Measurements from ENCODE around the gene MTUS2. TPM values are rescaled to one million over a fixed set of nuclear protein-coding genes. Genes with fewer than 3 reads are reported as not detected.
A peak's percentile ranks its signal among the peaks of the same experiment; 100 is the strongest.

The MTUS2 gene
- total and polyA plus RNA-seq, 2 experiments from 2014 or later, result 0.27 to 0.38 TPM

GRCh38 chr13:28805193-28805819, 14.8 kb upstream of the MTUS2 start:
- Histone ChIP-seq H3K4me3 (no peak overlapping the region), H3F3A (replicated peaks; ENCODE audit: low read depth) (no peaks in the 10 kb centered on the region), H3K36me3 (ENCODE audit: insufficient read depth) (no peaks in the 10 kb centered on the region), H2AFZ (0 out of 2 replicates have a peak overlapping the region, but pooled peaks have one; percentile 35), H3K27me3 (ENCODE audit: insufficient read depth) (no peaks in the 10 kb centered on the region), H3K4me1 (ENCODE audit: insufficient read depth) (no peaks in the 10 kb centered on the region), H3K79me2 (replicated peaks; ENCODE audit: insufficient read depth) (no peaks in the 10 kb centered on the region), H3K4me2 (no peak overlapping the region), H3K27ac (ENCODE audit: low read depth) (no peak overlapping the region), H4K20me1 (replicated peaks; ENCODE audit: insufficient read depth) (no peaks in the 10 kb centered on the region), H3K9me2 (ENCODE audit: insufficient read depth) (0 out of 2 replicates have a peak, but pooled peaks cover 6% of the 10 kb centered on the region)
- Mint-ChIP-seq H3K27me3 (ENCODE audit: insufficient read depth, low read depth, poor library complexity) (no peaks in the 10 kb centered on the region), H3K4me1 (no peaks in the 10 kb centered on the region), H3K36me3 (ENCODE audit: low read depth) (peaks cover 32% of the 10 kb centered on the region), H3K4me3 (no peak overlapping the region), H3K27ac (no peak overlapping the region), H3K9me3 (peaks cover 58% of the 10 kb centered on the region)
- DNase-seq (ENCODE audit: low spot score) (peak; percentile 83), ATAC-seq (peak; percentile 89)
- TF ChIP-seq ZNF331 (CRISPR knock-in tag; IDR thresholded peaks at IDR 0.05; ENCODE audit: low read depth), result no peak
- no peak for TF ChIP-seq EZH2 (IDR thresholded peaks at IDR 0.05; ENCODE audit: low read depth, unreplicated experiment)
- TF ChIP-seq ZNF114 (CRISPR knock-in tag; IDR thresholded peaks at IDR 0.05), result no peak
- TF ChIP-seq, protein P1, sequence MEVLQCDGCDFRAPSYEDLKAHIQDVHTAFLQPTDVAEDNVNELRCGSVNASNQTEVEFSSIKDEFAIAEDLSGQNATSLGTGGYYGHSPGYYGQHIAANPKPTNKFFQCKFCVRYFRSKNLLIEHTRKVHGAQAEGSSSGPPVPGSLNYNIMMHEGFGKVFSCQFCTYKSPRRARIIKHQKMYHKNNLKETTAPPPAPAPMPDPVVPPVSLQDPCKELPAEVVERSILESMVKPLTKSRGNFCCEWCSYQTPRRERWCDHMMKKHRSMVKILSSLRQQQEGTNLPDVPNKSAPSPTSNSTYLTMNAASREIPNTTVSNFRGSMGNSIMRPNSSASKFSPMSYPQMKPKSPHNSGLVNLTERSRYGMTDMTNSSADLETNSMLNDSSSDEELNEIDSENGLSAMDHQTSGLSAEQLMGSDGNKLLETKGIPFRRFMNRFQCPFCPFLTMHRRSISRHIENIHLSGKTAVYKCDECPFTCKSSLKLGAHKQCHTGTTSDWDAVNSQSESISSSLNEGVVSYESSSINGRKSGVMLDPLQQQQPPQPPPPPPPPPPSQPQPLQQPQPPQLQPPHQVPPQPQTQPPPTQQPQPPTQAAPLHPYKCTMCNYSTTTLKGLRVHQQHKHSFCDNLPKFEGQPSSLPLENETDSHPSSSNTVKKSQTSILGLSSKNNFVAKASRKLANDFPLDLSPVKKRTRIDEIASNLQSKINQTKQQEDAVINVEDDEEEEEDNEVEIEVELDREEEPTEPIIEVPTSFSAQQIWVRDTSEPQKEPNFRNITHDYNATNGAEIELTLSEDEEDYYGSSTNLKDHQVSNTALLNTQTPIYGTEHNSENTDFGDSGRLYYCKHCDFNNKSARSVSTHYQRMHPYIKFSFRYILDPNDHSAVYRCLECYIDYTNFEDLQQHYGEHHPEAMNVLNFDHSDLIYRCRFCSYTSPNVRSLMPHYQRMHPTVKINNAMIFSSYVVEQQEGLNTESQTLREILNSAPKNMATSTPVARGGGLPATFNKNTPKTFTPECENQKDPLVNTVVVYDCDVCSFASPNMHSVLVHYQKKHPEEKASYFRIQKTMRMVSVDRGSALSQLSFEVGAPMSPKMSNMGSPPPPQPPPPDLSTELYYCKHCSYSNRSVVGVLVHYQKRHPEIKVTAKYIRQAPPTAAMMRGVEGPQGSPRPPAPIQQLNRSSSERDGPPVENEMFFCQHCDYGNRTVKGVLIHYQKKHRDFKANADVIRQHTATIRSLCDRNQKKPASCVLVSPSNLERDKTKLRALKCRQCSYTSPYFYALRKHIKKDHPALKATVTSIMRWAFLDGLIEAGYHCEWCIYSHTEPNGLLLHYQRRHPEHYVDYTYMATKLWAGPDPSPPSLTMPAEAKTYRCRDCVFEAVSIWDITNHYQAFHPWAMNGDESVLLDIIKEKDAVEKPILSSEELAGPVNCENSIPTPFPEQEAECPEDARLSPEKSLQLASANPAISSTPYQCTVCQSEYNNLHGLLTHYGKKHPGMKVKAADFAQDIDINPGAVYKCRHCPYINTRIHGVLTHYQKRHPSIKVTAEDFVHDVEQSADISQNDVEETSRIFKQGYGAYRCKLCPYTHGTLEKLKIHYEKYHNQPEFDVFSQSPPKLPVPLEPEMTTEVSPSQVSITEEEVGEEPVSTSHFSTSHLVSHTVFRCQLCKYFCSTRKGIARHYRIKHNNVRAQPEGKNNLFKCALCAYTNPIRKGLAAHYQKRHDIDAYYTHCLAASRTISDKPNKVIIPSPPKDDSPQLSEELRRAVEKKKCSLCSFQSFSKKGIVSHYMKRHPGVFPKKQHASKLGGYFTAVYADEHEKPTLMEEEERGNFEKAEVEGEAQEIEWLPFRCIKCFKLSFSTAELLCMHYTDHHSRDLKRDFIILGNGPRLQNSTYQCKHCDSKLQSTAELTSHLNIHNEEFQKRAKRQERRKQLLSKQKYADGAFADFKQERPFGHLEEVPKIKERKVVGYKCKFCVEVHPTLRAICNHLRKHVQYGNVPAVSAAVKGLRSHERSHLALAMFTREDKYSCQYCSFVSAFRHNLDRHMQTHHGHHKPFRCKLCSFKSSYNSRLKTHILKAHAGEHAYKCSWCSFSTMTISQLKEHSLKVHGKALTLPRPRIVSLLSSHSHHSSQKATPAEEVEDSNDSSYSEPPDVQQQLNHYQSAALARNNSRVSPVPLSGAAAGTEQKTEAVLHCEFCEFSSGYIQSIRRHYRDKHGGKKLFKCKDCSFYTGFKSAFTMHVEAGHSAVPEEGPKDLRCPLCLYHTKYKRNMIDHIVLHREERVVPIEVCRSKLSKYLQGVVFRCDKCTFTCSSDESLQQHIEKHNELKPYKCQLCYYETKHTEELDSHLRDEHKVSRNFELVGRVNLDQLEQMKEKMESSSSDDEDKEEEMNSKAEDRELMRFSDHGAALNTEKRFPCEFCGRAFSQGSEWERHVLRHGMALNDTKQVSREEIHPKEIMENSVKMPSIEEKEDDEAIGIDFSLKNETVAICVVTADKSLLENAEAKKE (CRISPR knock-in tag; IDR thresholded peaks at IDR 0.05), result no peak
- TF ChIP-seq NANOG (IDR thresholded peaks at IDR 0.05; ENCODE audit: borderline replicate concordance), result no peak
- TF ChIP-seq CTCF (conservative IDR thresholded peaks at IDR 0.05; ENCODE audit: low read depth in 2 of 2), result peak; percentile 88 to 92
- TF ChIP-seq POLR2AphosphoS5 (IDR thresholded peaks at IDR 0.05; ENCODE audit: low read depth), result no peak
